CD8-positive, alpha-beta memory T cell (primary cell): Measurements from ENCODE around the gene MFN2. TPM values are rescaled to one million over a fixed set of nuclear protein-coding genes. Genes with fewer than 3 reads are reported as not detected.

Source experiments
- CTCF ChIA-PET: fragments of 350-600 bp; sonication (Branson Sonifier 250); formaldehyde crosslinking; loops from one replicate; lab custom pipeline; 2021; ENCODE audit warnings: antibody characterized with exemption; lab: Charles Lee
- POLR2A ChIA-PET: fragments of 350-600 bp; sonication (Branson Sonifier 250); formaldehyde crosslinking; loops from one replicate; lab custom pipeline; 2021; ENCODE audit warnings: antibody characterized with exemption; lab: Charles Lee
- DNase-seq, 5 donors: peaks; one replicate each; pipeline versions ENCODE4 v3.0.0 to v3.0.0-alpha.2; 2020 to 2022; ENCODE audit warnings: mixed read lengths in 1 of 5
- H3K27ac ChIP-seq: one replicate; pipeline ENCODE4 v1.7.0; 2013; ENCODE audit warnings: low read depth, mild to moderate bottlenecking, low read length, moderate library complexity
- H3K27me3 ChIP-seq: 2 replicates; pipeline ENCODE4 v1.7.0; 2013; ENCODE audit warnings: low read length, mild to moderate bottlenecking; ENCODE audit not compliant: insufficient read depth, poor library complexity, severe bottlenecking
- H3K36me3 ChIP-seq: 2 replicates; pipeline ENCODE4 v1.7.0; 2013; ENCODE audit warnings: mild to moderate bottlenecking, low read length, moderate library complexity; ENCODE audit not compliant: insufficient read depth
- H3K4me1 ChIP-seq: 2 replicates; pipeline ENCODE4 v1.7.0; 2013; ENCODE audit warnings: mild to moderate bottlenecking, low read length, moderate library complexity; ENCODE audit not compliant: insufficient read depth
- H3K4me3 ChIP-seq: 2 replicates; pipeline ENCODE4 v1.7.0; 2013; ENCODE audit warnings: mild to moderate bottlenecking, low read length
- H3K9me3 ChIP-seq: 2 replicates; pipeline ENCODE4 v1.7.0; 2013; ENCODE audit warnings: mild to moderate bottlenecking, low read length
- H3K27ac Mint-ChIP-seq, 8 donors: one replicate each; pipeline ENCODE4 v1.8.0; 2020 to 2021; ENCODE audit warnings: mixed read lengths in 8 of 8, mild to moderate bottlenecking in 6 of 8, inconsistent platforms in 3 of 8, moderate library complexity in 3 of 8
- H3K27me3 Mint-ChIP-seq, 2 donors: one replicate each; pipeline ENCODE4 v1.8.0; 2020 to 2021; ENCODE audit warnings: mixed read lengths in 2 of 2, mild to moderate bottlenecking in 1 of 2, moderate library complexity in 1 of 2
- H3K36me3 Mint-ChIP-seq, 3 donors: one replicate each; pipeline ENCODE4 v1.8.0; 2020 to 2021; ENCODE audit warnings: mixed read lengths in 3 of 3, inconsistent platforms in 1 of 3, mild to moderate bottlenecking in 1 of 3
- H3K4me1 Mint-ChIP-seq, 3 donors: one replicate each; pipeline ENCODE4 v1.8.0; 2020 to 2021; ENCODE audit warnings: mixed read lengths in 3 of 3, inconsistent platforms in 1 of 3, mild to moderate bottlenecking in 1 of 3
- H3K4me3 Mint-ChIP-seq, 7 donors: one replicate each; pipeline ENCODE4 v1.8.0; 2020 to 2021; ENCODE audit warnings: mixed read lengths in 7 of 7, mild to moderate bottlenecking in 6 of 7, moderate library complexity in 4 of 7, inconsistent platforms in 2 of 7
- H3K9me3 Mint-ChIP-seq, 5 donors: one replicate each; pipeline ENCODE4 v1.8.0; 2020 to 2022; ENCODE audit warnings: mixed read lengths in 5 of 5, mild to moderate bottlenecking in 3 of 5, moderate library complexity in 2 of 5, inconsistent platforms in 1 of 5
- polyA plus RNA-seq: library from polyadenylated mRNA; unstranded; fragments of 300-500 nt; fragmentation: Illumina TruSeq; gene quantifications from one replicate; pipeline ENCODE4 v1.2.3, GENCODE V29; 2021
- total RNA-seq, 2 experiments: library from RNA; stranded (reverse); gene quantifications; one replicate each; pipeline ENCODE4 v1.2.3, GENCODE V29; 2021

MFN2 gene
- total and polyA plus RNA-seq, 3 experiments from 2014 or later: 40.9 to 97.2 (median 97.1) TPM

DNA sequence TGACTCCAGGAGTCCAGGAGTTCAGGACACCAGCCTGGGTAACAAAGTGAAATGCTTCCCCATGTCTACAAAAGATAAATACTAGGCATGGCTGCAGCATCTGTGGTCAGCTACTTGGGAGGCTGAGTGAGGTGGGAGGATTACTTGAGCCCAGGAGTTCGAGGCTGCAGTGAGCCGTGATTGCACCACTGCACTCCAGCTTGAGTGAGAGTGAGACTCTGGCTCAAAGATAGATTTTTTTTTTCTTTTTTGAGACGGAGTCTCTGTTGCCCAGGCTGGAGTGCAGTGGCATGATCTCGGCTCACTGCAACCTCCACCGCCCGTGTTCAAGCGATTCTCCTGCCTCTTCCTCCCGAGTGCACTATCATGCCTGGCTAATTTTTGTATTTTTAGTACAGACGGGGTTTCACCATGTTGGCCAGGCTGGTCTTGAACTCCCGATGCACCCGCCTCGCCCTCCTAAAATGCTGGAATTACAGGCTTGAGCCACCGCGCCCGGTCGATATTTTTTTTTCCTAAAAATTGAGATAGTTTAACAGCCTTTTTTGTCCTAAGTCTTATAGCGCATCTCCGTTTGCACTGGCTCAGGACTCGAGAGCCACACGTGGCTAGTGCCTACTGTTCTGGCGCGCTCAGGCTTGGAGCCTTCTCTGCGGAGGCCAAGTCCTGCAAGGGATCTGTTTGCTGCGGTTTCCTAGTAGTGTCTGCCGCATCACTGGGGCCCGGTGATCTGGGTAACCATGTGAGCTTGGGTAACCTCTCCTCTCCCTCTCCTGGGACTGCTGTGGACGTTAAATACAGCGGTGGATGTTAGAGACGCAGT is 1.0 kb upstream of the MFN2 start:
- DNase-seq: peak in 1 of 5 donors; percentile 53
- H3K36me3 ChIP-seq: peaks cover 22% of the 10 kb centered on the region
- H3K9me3 ChIP-seq: no peaks in the 10 kb centered on the region
- Mint-ChIP-seq H3K27me3 (no peaks in the 10 kb centered on the region), H3K36me3 (peaks cover 3 to 31% (median 10%) of the 10 kb centered on the region in 3 donors), H3K9me3 (no peaks in the 10 kb centered on the region), H3K4me1 (peaks cover 30 to 47% (median 39%) of the 10 kb centered on the region in 3 donors), H3K4me3 (peak overlapping the region; percentile 84 to 97 (median 94)), H3K27ac (peak overlapping the region; percentile 89 to 97 (median 93))
- peaks cover 33% of the 10 kb centered on the region for H3K4me1 ChIP-seq
- ChIA-PET CTCF (interaction anchor here (0.8 to 1.5 kb wide), 4 partner anchors 18 to 329 kb away, joined by 3 to 4 read pairs (median 3); no protein-coding TSS in a partner anchor), POLR2A (interaction anchor here (0.7 to 2.9 kb wide), 3 partner anchors 40 to 173 kb away, joined by 3 to 40 read pairs (median 3); partner anchors contain the start of genes CLCN6 and MIIP)
- no peaks in the 10 kb centered on the region for H3K27me3 ChIP-seq
- H3K27ac ChIP-seq: peak overlapping the region; percentile 92
- peak overlapping the region; percentile 89 for H3K4me3 ChIP-seq

DNA sequence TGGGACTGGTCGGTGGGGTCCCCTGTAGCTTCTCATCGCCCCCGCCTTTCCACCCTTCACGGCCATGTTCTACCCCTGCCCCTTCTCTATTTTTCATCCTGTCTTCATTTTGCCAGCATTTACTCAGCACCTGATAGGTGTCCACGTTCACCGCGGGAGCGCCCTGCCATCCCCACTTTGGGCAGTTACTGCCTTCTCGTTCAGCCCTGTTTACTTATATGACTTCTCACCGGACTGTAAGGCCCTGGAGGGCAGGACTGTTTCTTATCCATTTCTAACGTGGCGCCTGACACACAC is 380 bp downstream of the MFN2 start:
- peaks cover 36 to 58% (median 49%) of the 10 kb centered on the region in 3 donors for H3K4me1 Mint-ChIP-seq

DNA sequence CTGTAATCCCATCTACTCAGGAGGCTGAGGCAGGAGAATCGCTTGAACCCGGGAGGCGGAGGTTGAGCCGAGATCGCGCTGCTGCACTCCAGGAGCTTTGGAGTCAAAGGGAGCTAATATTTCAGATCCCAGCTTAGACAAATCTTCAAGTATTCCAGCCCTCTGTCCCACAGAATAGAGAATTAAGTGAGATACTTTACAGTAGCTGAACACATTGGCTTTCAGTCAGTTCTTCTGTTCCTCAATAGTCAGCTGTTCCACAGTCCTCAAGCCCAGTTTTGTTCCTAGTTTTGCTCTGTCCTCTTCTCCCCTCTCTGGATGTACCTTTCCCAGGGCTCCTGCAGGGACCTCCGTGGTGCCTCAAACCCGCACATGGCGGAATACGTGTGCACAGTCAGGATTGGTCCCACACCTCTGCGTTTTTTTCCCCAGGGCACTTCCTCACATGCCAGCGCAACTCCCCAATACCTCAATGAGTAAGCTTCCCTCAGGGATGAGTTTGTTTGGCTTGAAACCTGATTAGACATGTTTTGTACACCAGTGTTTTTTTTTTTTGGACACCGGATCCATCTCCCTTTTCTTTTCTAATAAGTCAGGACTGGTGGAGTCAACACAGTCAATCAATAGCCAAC is 1.2 kb downstream of the MFN2 start:
- H3K4me1 ChIP-seq: peaks cover 33% of the 10 kb centered on the region
- CTCF ChIA-PET: interaction anchor here (0.8 kb wide), 1 partner anchor 38 kb away, joined by 3 read pairs; the partner anchor contains the start of gene MIIP

More for the DNA sequence above, 380 bp downstream of the MFN2 start:
- Histone ChIP-seq H3K27me3 (no peaks in the 10 kb centered on the region), H3K4me1 (peaks cover 33% of the 10 kb centered on the region), H3K9me3 (no peaks in the 10 kb centered on the region), H3K27ac (peak overlapping the region; percentile 92), H3K4me3 (peak overlapping the region; percentile 89), H3K36me3 (peaks cover 23% of the 10 kb centered on the region)
- ChIA-PET CTCF (interaction anchor here (0.8 to 1.5 kb wide), 4 partner anchors 21 to 249 kb away, joined by 3 to 4 read pairs (median 3); partner anchors contain the start of gene MIIP), POLR2A (interaction anchor here (1.2 to 2.9 kb wide), 2 partner anchors 39 to 72 kb away, joined by 3 to 40 read pairs; partner anchors contain the start of gene MIIP)
- Mint-ChIP-seq H3K27ac (peak overlapping the region; percentile 90 to 98 (median 96)), H3K4me3 (peak overlapping the region; percentile 88 to 97 (median 94)), H3K36me3 (peaks cover 4 to 43% (median 11%) of the 10 kb centered on the region in 3 donors), H3K9me3 (no peaks in the 10 kb centered on the region), H3K27me3 (no peaks in the 10 kb centered on the region)
- no peak for DNase-seq

GRCh38 chr1:11982010-11982392 is 1.8 kb downstream of the MFN2 start:
- Mint-ChIP-seq H3K36me3 (peaks cover 4 to 52% (median 13%) of the 10 kb centered on the region in 3 donors), H3K27me3 (no peaks in the 10 kb centered on the region)
- CTCF ChIA-PET: no interaction called here

More for the DNA sequence above, 1.2 kb downstream of the MFN2 start:
- Histone ChIP-seq H3K36me3 (peaks cover 26% of the 10 kb centered on the region), H3K27me3 (no peaks in the 10 kb centered on the region), H3K4me3 (peak overlapping the region; percentile 89), H3K9me3 (no peaks in the 10 kb centered on the region), H3K27ac (peak overlapping the region; percentile 92)
- Mint-ChIP-seq H3K9me3 (no peaks in the 10 kb centered on the region), H3K4me1 (peaks cover 43 to 65% (median 56%) of the 10 kb centered on the region in 3 donors), H3K27ac (peak overlapping the region; percentile 0 to 98 (median 94)), H3K27me3 (no peaks in the 10 kb centered on the region), H3K36me3 (peaks cover 4 to 52% (median 13%) of the 10 kb centered on the region in 3 donors), H3K4me3 (peak overlapping the region; percentile 88 to 97 (median 94))
- POLR2A ChIA-PET: interaction anchor here (2.9 kb wide), 1 partner anchor 73 kb away, joined by 40 read pairs; no protein-coding TSS in a partner anchor
- DNase-seq: no peak

DNA sequence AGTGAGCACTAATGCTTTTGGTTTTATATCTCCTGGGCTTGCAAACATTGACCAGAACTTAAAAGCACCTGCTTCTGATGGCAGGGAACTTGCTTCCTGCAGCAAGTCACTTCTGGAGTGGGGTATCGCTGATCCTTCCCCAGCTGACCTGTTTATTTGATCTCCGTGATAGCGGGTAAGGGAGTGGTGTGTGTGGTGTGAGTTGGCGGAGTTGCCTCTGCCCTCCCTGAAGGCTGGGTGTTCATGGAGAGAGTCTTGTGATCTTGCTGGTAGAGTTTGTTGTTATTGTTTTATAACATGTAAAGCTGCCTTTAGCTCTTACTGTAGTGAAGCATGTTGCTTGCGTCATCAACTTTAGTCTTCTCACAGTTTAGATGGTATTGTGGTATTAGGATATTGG is 3.9 kb downstream of the MFN2 start:
- CTCF ChIA-PET: interaction anchor here (1.3 kb wide), 1 partner anchor 19 kb away, joined by 3 read pairs; no protein-coding TSS in a partner anchor
- peaks cover 33% of the 10 kb centered on the region for H3K4me1 ChIP-seq

More at GRCh38 chr1:11982010-11982392, 1.8 kb downstream of the MFN2 start:
- POLR2A ChIA-PET: interaction anchor here (2.9 kb wide), 1 partner anchor 73 kb away, joined by 40 read pairs; no protein-coding TSS in a partner anchor
- Mint-ChIP-seq H3K9me3 (no peaks in the 10 kb centered on the region), H3K4me3 (peak overlapping the region; percentile 88 to 97 (median 94)), H3K27ac (peak overlapping the region in 7 of 8 donors; percentile 6 to 98 (median 94)), H3K4me1 (peaks cover 43 to 65% (median 56%) of the 10 kb centered on the region in 3 donors)
- H3K36me3 ChIP-seq: peaks cover 26% of the 10 kb centered on the region
- peak overlapping the region; percentile 6 for H3K27ac ChIP-seq
- DNase-seq: no peak
- no peaks in the 10 kb centered on the region for H3K9me3 ChIP-seq
- no peaks in the 10 kb centered on the region for H3K27me3 ChIP-seq
- no peak overlapping the region for H3K4me3 ChIP-seq
- H3K4me1 ChIP-seq: peaks cover 33% of the 10 kb centered on the region

DNA sequence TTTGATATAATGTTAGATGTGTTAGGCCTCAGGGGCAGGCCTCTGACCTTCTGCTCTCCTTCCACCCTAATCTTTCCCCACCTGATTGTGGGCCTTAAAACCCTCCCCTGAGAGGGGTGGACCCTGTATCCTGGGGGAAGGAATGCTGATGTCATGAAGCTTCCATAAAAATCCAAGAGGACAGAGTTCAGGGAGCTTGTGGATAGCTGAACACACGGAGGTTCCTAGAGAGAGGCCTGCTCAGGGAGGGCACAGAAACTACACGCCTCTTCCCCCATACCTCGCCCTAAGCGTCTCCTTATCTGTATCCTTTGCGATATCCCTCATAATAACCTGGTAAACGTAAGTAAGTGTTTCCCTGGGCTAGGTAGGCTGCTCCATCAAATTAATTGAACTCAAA is 4.3 kb downstream of the MFN2 start:
- H3K9me3 Mint-ChIP-seq: no peaks in the 10 kb centered on the region
- Histone ChIP-seq H3K27ac (no peak overlapping the region), H3K9me3 (no peaks in the 10 kb centered on the region), H3K27me3 (no peaks in the 10 kb centered on the region), H3K4me1 (peaks cover 29% of the 10 kb centered on the region), H3K36me3 (peaks cover 27% of the 10 kb centered on the region), H3K4me3 (no peak overlapping the region)
- POLR2A ChIA-PET: no interaction called here
- H3K4me3 Mint-ChIP-seq: no peak overlapping the region
- H3K36me3 Mint-ChIP-seq: peaks cover 4 to 64% (median 16%) of the 10 kb centered on the region in 3 donors
- DNase-seq: no peak
- no peaks in the 10 kb centered on the region for H3K27me3 Mint-ChIP-seq
- CTCF ChIA-PET: no interaction called here
- H3K4me1 Mint-ChIP-seq: peaks cover 47 to 66% (median 62%) of the 10 kb centered on the region in 3 donors
- H3K27ac Mint-ChIP-seq: peak overlapping the region in 3 of 8 donors; percentile 29 to 67 (median 54)

More for the DNA sequence above, 3.9 kb downstream of the MFN2 start:
- peak overlapping the region in 4 of 7 donors; percentile 8 to 55 (median 14) for H3K4me3 Mint-ChIP-seq
- H3K9me3 ChIP-seq: no peaks in the 10 kb centered on the region
- peak overlapping the region in 5 of 8 donors; percentile 1 to 70 (median 54) for H3K27ac Mint-ChIP-seq
- H3K27me3 Mint-ChIP-seq: no peaks in the 10 kb centered on the region
- H3K4me1 Mint-ChIP-seq: peaks cover 46 to 67% (median 59%) of the 10 kb centered on the region in 3 donors
- POLR2A ChIA-PET: interaction anchor here (0.5 kb wide), 1 partner anchor 55 kb away, joined by 3 read pairs; no protein-coding TSS in a partner anchor
- H3K36me3 ChIP-seq: peaks cover 26% of the 10 kb centered on the region
- no peak overlapping the region for H3K27ac ChIP-seq
- H3K9me3 Mint-ChIP-seq: no peaks in the 10 kb centered on the region
- H3K36me3 Mint-ChIP-seq: peaks cover 4 to 60% (median 15%) of the 10 kb centered on the region in 3 donors
- no peak overlapping the region for H3K4me3 ChIP-seq
- DNase-seq: no peak
- no peaks in the 10 kb centered on the region for H3K27me3 ChIP-seq

- Histone ChIP-seq H3K27me3 (no peaks in the 10 kb centered on the region), H3K27ac (no peak overlapping the region), H3K9me3 (no peaks in the 10 kb centered on the region), H3K36me3 (peaks cover 33% of the 10 kb centered on the region), H3K4me1 (peaks cover 27% of the 10 kb centered on the region), H3K4me3 (no peak overlapping the region)
- ChIA-PET POLR2A (interaction anchor here (0.7 kb wide), 1 partner anchor 51 kb away, joined by 6 read pairs; the partner anchor contains the start of gene PLOD1), CTCF (no interaction called here)
- no peaks in the 10 kb centered on the region for H3K27me3 Mint-ChIP-seq
- peaks cover 4 to 70% (median 16%) of the 10 kb centered on the region in 3 donors for H3K36me3 Mint-ChIP-seq
- no peaks in the 10 kb centered on the region for H3K9me3 Mint-ChIP-seq
- H3K27ac Mint-ChIP-seq: peak overlapping the region in 1 of 8 donors; percentile 54
- H3K4me1 Mint-ChIP-seq: peaks cover 47 to 60% (median 59%) of the 10 kb centered on the region in 3 donors
- no peak for DNase-seq
- H3K4me3 Mint-ChIP-seq: no peak overlapping the region
Observed at GRCh38 chr1:11985171-11985570, 4.9 kb downstream of the MFN2 start.
